Measurements from ENCODE around the gene DIP2A.

The DIP2A gene

GRCh38 chr21:46458315-46459023 lies at the start of gene DIP2A:
Gene DIP2A (plus strand): TSS chr21:46458891. CDS start chr21:46459132, 241 bp downstream.
- H3K27me3 ChIP-seq (ENCODE audit: control insufficient read depth, low read length), result no peaks in the 10 kb centered on the region
- H3K4me2 ChIP-seq (ENCODE audit: low read length), result peak within 1 kb of the TSS; percentile 89
- TF ChIP-seq EZH2phosphoT487 (IDR thresholded peaks at IDR 0.05; ENCODE audit: borderline replicate concordance, low read length), result no peak
- TF ChIP-seq CTCF (IDR thresholded peaks at IDR 0.05; ENCODE audit: low read depth, low read length, poor library complexity, severe bottlenecking), result no peak
- peaks cover 3% of the 10 kb centered on the region; the same call in 1 of the 2 replicates for H3F3A ChIP-seq (ENCODE audit: control insufficient read depth, insufficient read depth)
- peaks cover 50% of the 10 kb centered on the region for H3K36me3 ChIP-seq (ENCODE audit: control insufficient read depth, low read length)
- H3K4me3 ChIP-seq (ENCODE audit: low read length), result peak within 1 kb of the TSS; percentile 85
- H3K9me2 ChIP-seq (replicated peaks; ENCODE audit: control insufficient read depth, low read length), result no peaks in the 10 kb centered on the region
- peaks cover 66% of the 10 kb centered on the region for H3K79me2 ChIP-seq (ENCODE audit: control insufficient read depth, low read length)
- H3K27ac ChIP-seq (ENCODE audit: low read depth, low read length), result peak within 1 kb of the TSS; percentile 67
- peaks cover 27% of the 10 kb centered on the region for H3K4me1 ChIP-seq (ENCODE audit: control insufficient read depth, low read length)
- H4K20me1 ChIP-seq (ENCODE audit: control insufficient read depth, insufficient read depth, low read depth, low read length), result no peaks in the 10 kb centered on the region
- no peaks in the 10 kb centered on the region for H3K9me3 ChIP-seq (ENCODE audit: control insufficient read depth, insufficient read depth, low read length)

DNA sequence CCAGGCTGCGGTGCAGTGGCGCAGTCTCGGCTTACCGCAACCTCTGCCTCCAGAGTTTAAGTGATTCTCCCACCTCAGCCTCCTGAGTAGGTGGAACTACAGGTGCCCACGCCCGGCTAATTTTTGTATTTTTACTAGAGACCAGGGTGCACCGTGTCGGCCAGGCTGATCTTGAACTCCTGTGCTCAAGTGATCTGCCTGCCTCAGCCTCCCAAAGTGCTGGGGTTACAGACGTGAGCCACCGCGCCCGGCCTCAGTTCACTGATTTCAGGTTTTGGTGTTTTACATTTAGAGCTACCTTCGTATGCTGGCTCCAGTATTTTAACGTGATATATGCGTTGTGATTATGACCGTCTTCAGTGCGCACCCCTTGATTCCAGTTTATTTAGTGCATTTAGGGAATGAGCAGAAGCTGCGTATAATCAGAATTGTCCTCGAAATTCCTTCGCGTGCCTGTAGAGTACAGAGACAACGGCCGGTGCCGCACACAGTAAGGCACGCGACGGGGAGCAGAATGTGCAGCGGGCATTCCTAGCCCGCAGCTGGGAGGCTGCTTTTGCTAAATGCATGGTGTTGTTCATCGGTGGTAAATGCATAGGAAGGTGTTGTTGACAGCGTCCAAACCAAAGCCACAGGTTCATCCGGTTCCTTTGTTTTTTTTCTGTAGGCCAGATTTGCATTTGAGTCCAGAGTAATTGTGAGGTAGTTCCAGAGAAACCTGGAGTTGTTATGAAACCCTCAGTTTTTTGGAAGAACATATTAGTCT lies 48.9 kb upstream of the DIP2A start:
- Histone ChIP-seq H3K4me1 (ENCODE audit: control insufficient read depth, low read length) (no peaks in the 10 kb centered on the region), H3K9me2 (replicated peaks; ENCODE audit: control insufficient read depth, low read length) (no peaks in the 10 kb centered on the region), H4K20me1 (ENCODE audit: control insufficient read depth, insufficient read depth, low read depth, low read length) (0 out of 2 replicates have a peak, but pooled peaks cover 4% of the 10 kb centered on the region), H3K79me2 (ENCODE audit: control insufficient read depth, low read length) (no peaks in the 10 kb centered on the region), H3K36me3 (ENCODE audit: control insufficient read depth, low read length) (peaks cover 36% of the 10 kb centered on the region), H3K27me3 (ENCODE audit: control insufficient read depth, low read length) (no peaks in the 10 kb centered on the region), H3K4me3 (ENCODE audit: low read length) (no peak overlapping the region), H3F3A (ENCODE audit: control insufficient read depth, insufficient read depth) (peaks cover 2% of the 10 kb centered on the region; the same call in 1 of the 2 replicates), H3K27ac (ENCODE audit: low read depth, low read length) (no peak overlapping the region), H3K9me3 (ENCODE audit: control insufficient read depth, insufficient read depth, low read length) (no peaks in the 10 kb centered on the region), H3K4me2 (ENCODE audit: low read length) (no peak overlapping the region)
- TF ChIP-seq CTCF (IDR thresholded peaks at IDR 0.05; ENCODE audit: low read depth, low read length, poor library complexity, severe bottlenecking) (no peak), EZH2phosphoT487 (IDR thresholded peaks at IDR 0.05; ENCODE audit: borderline replicate concordance, low read length) (no peak)

GRCh38 chr21:46410516-46410915 lies 48.2 kb upstream of the DIP2A start:
- peaks cover 2% of the 10 kb centered on the region; the same call in 1 of the 2 replicates for H3F3A ChIP-seq (ENCODE audit: control insufficient read depth, insufficient read depth)
- H3K4me3 ChIP-seq (ENCODE audit: low read length), result no peak overlapping the region
- no peaks in the 10 kb centered on the region for H3K27me3 ChIP-seq (ENCODE audit: control insufficient read depth, low read length)
- no peaks in the 10 kb centered on the region for H3K9me2 ChIP-seq (replicated peaks; ENCODE audit: control insufficient read depth, low read length)
- no peaks in the 10 kb centered on the region for H3K4me1 ChIP-seq (ENCODE audit: control insufficient read depth, low read length)
- no peaks in the 10 kb centered on the region for H3K79me2 ChIP-seq (ENCODE audit: control insufficient read depth, low read length)
- H3K9me3 ChIP-seq (ENCODE audit: control insufficient read depth, insufficient read depth, low read length), result no peaks in the 10 kb centered on the region
- 0 out of 2 replicates have a peak, but pooled peaks cover 4% of the 10 kb centered on the region for H4K20me1 ChIP-seq (ENCODE audit: control insufficient read depth, insufficient read depth, low read depth, low read length)
- peaks cover 38% of the 10 kb centered on the region for H3K36me3 ChIP-seq (ENCODE audit: control insufficient read depth, low read length)
- H3K4me2 ChIP-seq (ENCODE audit: low read length), result no peak overlapping the region
- TF ChIP-seq EZH2phosphoT487 (IDR thresholded peaks at IDR 0.05; ENCODE audit: borderline replicate concordance, low read length) (no peak), CTCF (IDR thresholded peaks at IDR 0.05; ENCODE audit: low read depth, low read length, poor library complexity, severe bottlenecking) (no peak)
- H3K27ac ChIP-seq (ENCODE audit: low read depth, low read length), result no peak overlapping the region
